Testis (tissue), 3 donors: Measurements from ENCODE around the gene PYROXD2. TPM values are rescaled to one million over a fixed set of nuclear protein-coding genes. Genes with fewer than 3 reads are reported as not detected.
"Not testable (repeated sequence)": the region's sequence is repeated elsewhere in the genome, so short reads cannot be mapped to it uniquely, and the experiment has no call there.

Experiments used
- DNase-seq: peaks from one replicate; pipeline ENCODE4 v3.0.0-alpha.2; 2019
- H3K27ac ChIP-seq, 2 donors: fragments of 200-600 bp; sonication (generic); one replicate each; pipeline ENCODE4 v1.5.1; 2019
- H3K27me3 ChIP-seq: fragments of 200-600 bp; sonication (generic); one replicate; pipeline ENCODE4 v1.5.1; 2019
- H3K36me3 ChIP-seq: fragments of 200-600 bp; sonication (generic); one replicate; pipeline ENCODE4 v1.5.1; 2017; ENCODE audit warnings: low read depth; ENCODE audit errors: missing control alignments
- H3K4me1 ChIP-seq: fragments of 200-600 bp; sonication (generic); one replicate; pipeline ENCODE4 v1.5.1; 2019
- H3K4me3 ChIP-seq, 2 donors: fragments of 200-600 bp; sonication (generic); one replicate each; pipeline ENCODE4 v1.5.1; 2017 to 2019
- H3K9me3 ChIP-seq: fragments of 200-600 bp; sonication (generic); one replicate; pipeline ENCODE4 v1.5.1; 2017
- CTCF ChIP-seq, 3 experiments: fragments of 450-650 bp in 2 of 3; fragments of 200-600 bp in 1 of 3; sonication (generic) in 1 of 3; IDR thresholded peaks; one replicate each; pipeline ENCODE4 v1.5.1; 2016 to 2019; ENCODE audit warnings: antibody characterized with exemption in 3 of 3, mild to moderate bottlenecking in 2 of 3, moderate library complexity in 1 of 3
- POLR2A ChIP-seq: fragments of 450-650 bp; IDR thresholded peaks from one replicate; pipeline ENCODE4 v1.6.1; 2017; ENCODE audit warnings: antibody characterized with exemption, mild to moderate bottlenecking, moderate library complexity
- WGBS, 2 donors: methylation state at CpG; one replicate each; pipeline ENCODE4 v1.1.5; 2018; 5-methylcytosine and 5-hydroxymethylcytosine counted together
- intact Hi-C: fragments of 100-400 bp; cut with DNase I; formaldehyde crosslinking; loops from one replicate; pipeline ENCODE4 v1.15.1; 2023; ENCODE audit warnings: low total_unique reads
- polyA plus RNA-seq: library from polyadenylated mRNA; stranded (reverse); fragments of 350-450 nt; fragmentation: Illumina TruSeq; extraction: RNeasy Lipid Tissue Mini Kit (QIAGEN cat#74804); gene quantifications from one replicate; pipeline ENCODE4 v1.2.3, GENCODE V29; 2014; ENCODE audit warnings: low read depth, low replicate concordance; ENCODE audit not compliant: insufficient read depth
- total RNA-seq, 2 donors: library from RNA; depleted of rRNA; stranded (reverse); fragments of >200 nt; gene quantifications; one replicate each; pipeline ENCODE4 v1.2.3, GENCODE V29; 2016

Gene PYROXD2
- total and polyA plus RNA-seq, 3 donors from 2014 or later, result 10.2 to 20.2 (median 13.0) TPM

- Histone ChIP-seq H3K27me3 (no peaks in the 10 kb centered on the region), H3K27ac (no peak overlapping the region), H3K9me3 (no peaks in the 10 kb centered on the region), H3K4me3 (no peak overlapping the region), H3K36me3 (no peaks in the 10 kb centered on the region), H3K4me1 (no peaks in the 10 kb centered on the region)
- WGBS, 2 donors, result 86 to 89% methylated on average over 9 of the region's 9 CpGs
- no peak for DNase-seq
- intact Hi-C loops, result no loop called here
- TF ChIP-seq POLR2A, result no peak
Measured at GRCh38 chr10:98384531-98385133, 30.4 kb downstream of the PYROXD2 start.

DNA sequence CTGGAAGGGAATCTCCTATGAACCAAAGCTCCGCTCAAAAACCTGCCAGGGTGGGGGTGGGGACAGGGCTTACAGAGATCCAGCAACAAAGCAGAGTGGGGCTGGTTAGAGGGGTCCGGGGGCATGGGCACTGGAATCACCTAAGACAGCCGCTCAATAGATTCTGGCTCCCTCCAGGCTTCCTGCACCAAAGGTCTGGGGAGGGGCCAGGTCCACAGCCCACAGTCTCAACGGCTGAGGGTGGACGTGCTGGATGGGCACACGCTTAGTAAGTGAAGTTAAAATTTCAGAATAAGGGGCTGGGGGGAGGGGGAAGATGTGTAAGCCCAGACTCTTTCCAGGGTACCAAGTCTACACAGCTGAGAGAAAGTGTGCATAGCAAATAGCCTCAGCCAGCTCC lies 31.1 kb downstream of the PYROXD2 start:
- intact Hi-C loops, result no loop called here
- H3K36me3 ChIP-seq, result no peaks in the 10 kb centered on the region

DNA sequence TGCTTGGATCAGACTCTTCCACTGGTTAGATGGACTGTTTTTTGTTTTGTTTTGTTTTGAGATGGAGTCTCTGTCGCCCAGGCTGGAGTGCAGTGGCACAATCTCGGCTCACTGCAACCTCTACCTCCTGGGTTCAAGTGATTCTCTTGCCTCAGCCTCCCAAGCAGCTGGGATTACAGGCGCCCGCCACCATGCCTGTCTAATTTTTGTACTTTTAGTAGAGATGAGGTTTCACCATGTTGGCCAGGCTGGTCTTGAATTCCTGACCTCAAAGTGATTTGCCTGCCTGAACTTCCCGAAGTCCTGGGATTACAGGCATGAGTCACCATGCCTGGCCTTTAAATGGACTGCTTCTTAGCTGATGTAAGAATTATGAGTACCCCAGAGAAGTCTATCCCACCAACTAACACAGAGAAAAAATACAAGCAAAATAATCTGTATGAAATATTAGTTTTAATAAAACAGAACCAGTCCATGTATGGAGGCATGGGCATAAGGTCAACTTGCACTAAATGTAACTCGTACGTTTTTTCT lies 31.8 kb downstream of the PYROXD2 start:
- 92 to 94% methylated on average over 7 of the region's 7 CpGs for WGBS, 2 donors
- H3K36me3 ChIP-seq, H3K27me3 ChIP-seq, H3K4me1 ChIP-seq, H3K4me3 ChIP-seq, H3K27ac ChIP-seq, intact Hi-C loops, DNase-seq, H3K9me3 ChIP-seq: not testable (repeated sequence)

More for the DNA sequence above, 31.1 kb downstream of the PYROXD2 start:
- no peaks in the 10 kb centered on the region for H3K4me1 ChIP-seq
- WGBS, 2 donors, result 92 to 98% methylated on average over 6 of the region's 6 CpGs
- no peak overlapping the region for H3K27ac ChIP-seq
- no peaks in the 10 kb centered on the region for H3K27me3 ChIP-seq
- no peak for TF ChIP-seq CTCF (IDR thresholded peaks at IDR 0.05)
- no peak for TF ChIP-seq POLR2A
- H3K9me3 ChIP-seq, result no peaks in the 10 kb centered on the region
- no peak overlapping the region for H3K4me3 ChIP-seq
- no peak for DNase-seq

GRCh38 chr10:98382691-98383101 lies 32.3 kb downstream of the PYROXD2 start:
- no peak overlapping the region for H3K27ac ChIP-seq
- WGBS, 2 donors, result 72 to 77% methylated on average over 3 to 5 of the region's 5 CpGs
- DNase-seq, result peak; percentile 26
- no peak overlapping the region for H3K4me3 ChIP-seq
- H3K36me3 ChIP-seq, result no peaks in the 10 kb centered on the region
- intact Hi-C loops, result no loop called here
- TF ChIP-seq CTCF (IDR thresholded peaks at IDR 0.05), result no peak
- TF ChIP-seq POLR2A, result no peak
- no peaks in the 10 kb centered on the region for H3K27me3 ChIP-seq
- H3K9me3 ChIP-seq, result no peaks in the 10 kb centered on the region
- H3K4me1 ChIP-seq, result no peaks in the 10 kb centered on the region

DNA sequence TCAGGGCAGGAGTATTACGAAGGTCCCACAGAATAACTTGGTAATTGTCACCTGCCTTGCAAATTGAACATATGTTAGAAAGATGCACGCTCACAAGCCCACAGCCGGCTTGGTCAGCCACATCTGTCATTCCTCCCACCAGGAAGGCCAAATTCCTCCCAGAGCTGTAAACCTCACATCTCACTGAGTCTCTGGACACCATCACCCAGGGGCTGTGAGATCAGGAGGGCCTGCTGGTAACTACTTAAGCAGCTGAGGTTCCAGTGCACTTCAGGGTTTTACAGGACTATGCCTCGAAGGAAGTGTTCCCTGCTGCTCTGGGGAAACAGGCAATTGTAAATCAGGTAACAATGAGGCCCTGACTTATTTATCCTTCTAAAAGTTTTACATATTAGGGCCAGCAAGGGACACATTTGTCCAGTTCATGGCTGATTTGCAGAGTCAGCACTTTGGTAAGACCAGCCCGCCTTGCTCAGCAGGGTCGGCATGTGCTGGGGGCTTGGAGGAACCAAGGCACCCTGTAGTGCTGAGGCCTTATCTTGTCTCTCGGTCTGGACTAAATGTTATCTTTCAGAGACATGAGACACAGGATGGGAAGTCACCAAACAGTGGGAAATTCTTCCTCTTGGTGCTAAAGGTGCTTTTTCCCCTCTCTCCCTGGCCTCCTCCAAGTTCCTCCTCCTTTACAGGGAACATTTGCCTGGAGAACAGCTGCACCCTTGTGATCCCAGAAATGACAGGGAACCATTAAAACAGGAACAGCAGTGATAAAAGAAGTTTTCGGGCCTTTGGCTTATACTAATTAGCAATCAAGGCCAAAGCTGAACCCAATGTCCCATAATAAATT lies 34.3 kb downstream of the PYROXD2 start:
- WGBS, 2 donors, result 89 to 91% methylated on average over 8 of the region's 8 CpGs
- no peaks in the 10 kb centered on the region for H3K27me3 ChIP-seq

More for the DNA sequence above, 34.3 kb downstream of the PYROXD2 start:
- H3K36me3 ChIP-seq, result no peaks in the 10 kb centered on the region
- H3K4me3 ChIP-seq, result no peak overlapping the region
- no peaks in the 10 kb centered on the region for H3K4me1 ChIP-seq
- no peaks in the 10 kb centered on the region for H3K9me3 ChIP-seq
- TF ChIP-seq POLR2A (no peak), CTCF (IDR thresholded peaks at IDR 0.05) (no peak)
- intact Hi-C loops, result no loop called here
- no peak overlapping the region for H3K27ac ChIP-seq
- DNase-seq, result no peak
